K562 (cell line): ENCODE measurements around the gene CUX1. TPM values are rescaled to one million over a fixed set of nuclear protein-coding genes. Genes with fewer than 3 reads are reported as not detected.

ENCODE experiments used
- ATAC-seq: fragments of 200-7000 bp; cut with Tn5 transposase; 3 replicates; pipeline ENCODE4 v1.9.1; 2020; ENCODE audit warnings: moderate library complexity
- BruUV-seq: library from RNA; stranded (reverse); fragments of 400-500 nt; replicated peaks from 2 replicates; lab custom pipeline; 2021; lab: Mats Ljungman, UMichigan
- CTCF ChIA-PET: fragments of 300-600 bp; formaldehyde crosslinking; extraction: SDS; loops from one replicate; lab custom pipeline; 2021; ENCODE audit warnings: low intra/inter-chr PET ratio; lab: Yijun Ruan, JAX
- POLR2A ChIA-PET: fragments of 300-600, 350-650 bp; sonication (Branson Sonifier 250); formaldehyde crosslinking; extraction: SDS; loops from one replicate; lab custom pipeline; 2021; ENCODE audit warnings: antibody characterized with exemption, inconsistent platforms; lab: Yijun Ruan, JAX
- DNase-seq, 4 experiments: peaks; one replicate each; pipeline versions ENCODE4 v3.0.0 to v3.0.0-alpha.2; 2011 to 2018; ENCODE audit warnings: low spot score in 3 of 4, mixed read lengths in 3 of 4; ENCODE audit errors: extremely low read depth in 1 of 4
- FAIRE-seq: peaks from 2 replicates; lab custom pipeline; 2011; peaks lifted over from hg19 to GRCh38; lab: Jason Lieb, UNC
- H2AFZ ChIP-seq: 2 replicates; pipeline ENCODE4 v1.6.0; 2011; ENCODE audit warnings: low read depth, low read length, control low read depth, inconsistent platforms
- H3K27ac ChIP-seq: fragments of 200-600 bp; 3 replicates; pipeline ENCODE4 v1.8.0; 2011; ENCODE audit warnings: low read depth, mild to moderate bottlenecking, control low read depth, inconsistent platforms, low read length, moderate library complexity, mixed read lengths; ENCODE audit errors: extremely low read depth
- H3K27me3 ChIP-seq, 2 experiments: fragments of 300-600 bp in 1 of 2; 2 replicates in 1 of 2; 3 replicates in 1 of 2; pipeline versions ENCODE4 v1.6.0 to v1.8.0; 2011; ENCODE audit warnings: inconsistent platforms in 2 of 2, low read length in 2 of 2, mild to moderate bottlenecking in 1 of 2, mixed read lengths in 1 of 2, moderate library complexity in 1 of 2; ENCODE audit not compliant: control insufficient read depth in 2 of 2, insufficient read depth in 2 of 2
- H3K36me3 ChIP-seq: fragments of 300-600 bp; 3 replicates; pipeline ENCODE4 v1.8.0; 2011; ENCODE audit warnings: mild to moderate bottlenecking, low read length, inconsistent platforms; ENCODE audit not compliant: control insufficient read depth, insufficient read depth
- H3K4me1 ChIP-seq, 2 experiments: fragments of 200-600 bp in 1 of 2; replicated peaks in 1 of 2; 2 replicates in 1 of 2; 3 replicates in 1 of 2; pipeline versions ENCODE4 v1.5.1 to v1.8.0; 2011; ENCODE audit warnings: inconsistent platforms in 2 of 2, low read length in 2 of 2, mild to moderate bottlenecking in 1 of 2, mixed read lengths in 1 of 2, moderate library complexity in 1 of 2; ENCODE audit not compliant: control insufficient read depth in 2 of 2, insufficient read depth in 2 of 2
- H3K4me2 ChIP-seq: 2 replicates; pipeline ENCODE4 v1.6.1; 2011; ENCODE audit warnings: low read length, control low read depth, inconsistent platforms, mixed read lengths; ENCODE audit not compliant: insufficient read depth
- H3K4me3 ChIP-seq: fragments of 200-600 bp; sonication (generic), shearing (Covaris generic); 2 replicates; pipeline ENCODE4 v1.5.1; 2016; ENCODE audit warnings: control low read depth, inconsistent platforms
- H3K79me2 ChIP-seq: fragments of 200-600 bp; 3 replicates; pipeline ENCODE4 v1.8.0; 2011; ENCODE audit warnings: low read length, inconsistent platforms; ENCODE audit not compliant: control insufficient read depth, insufficient read depth
- H3K9ac ChIP-seq, 2 experiments: 2 replicates each; pipeline versions ENCODE4 v1.6.0 to v1.6.1; 2011; ENCODE audit warnings: low read depth in 2 of 2, low read length in 2 of 2, control low read depth in 1 of 2, inconsistent platforms in 1 of 2, mild to moderate bottlenecking in 1 of 2, mixed read lengths in 1 of 2; ENCODE audit not compliant: insufficient read depth in 1 of 2
- H3K9me1 ChIP-seq: one replicate; pipeline ENCODE4 v1.6.0; 2011; ENCODE audit warnings: inconsistent platforms, mild to moderate bottlenecking, low read length, moderate library complexity; ENCODE audit not compliant: control insufficient read depth, insufficient read depth
- H3K9me3 ChIP-seq: replicated peaks from 2 replicates; pipeline ENCODE4 v1.5.1; 2011; ENCODE audit warnings: low read depth, low read length, inconsistent platforms; ENCODE audit not compliant: control insufficient read depth, insufficient read depth
- H4K20me1 ChIP-seq: replicated peaks from 2 replicates; pipeline ENCODE4 v1.6.1; 2011; ENCODE audit warnings: low read length, inconsistent platforms, mixed read lengths; ENCODE audit not compliant: control insufficient read depth, insufficient read depth
- CHAMP1 ChIP-seq: fragments of 450-650 bp; IDR thresholded peaks from 2 replicates; pipeline ENCODE4 v1.6.1; 2016; ENCODE audit warnings: mild to moderate bottlenecking
- FOXP1 ChIP-seq: sonication (generic); formaldehyde crosslinking; IDR thresholded peaks from 2 replicates; pipeline ENCODE4 v1.8.0; 2022; ENCODE audit warnings: mild to moderate bottlenecking, missing genetic modification reagents
- MTA2 ChIP-seq: fragments of 450-650 bp; IDR thresholded peaks from 2 replicates; pipeline ENCODE4 v1.6.1; 2016; ENCODE audit warnings: low read depth
- RBM25 ChIP-seq: fragments of 200-400 bp; formaldehyde crosslinking; IDR thresholded peaks from 2 replicates; pipeline ENCODE4 v1.6.1; 2018; ENCODE audit warnings: low read length, low read depth, moderate library complexity; ENCODE audit not compliant: severe bottlenecking
- SIRT6 ChIP-seq: IDR thresholded peaks from one replicate; pipeline ENCODE4 v1.6.1; 2012; ENCODE audit warnings: low read depth, mild to moderate bottlenecking, control low read depth, inconsistent platforms, low read length, moderate library complexity
- ZNF12 ChIP-seq: sonication (generic); formaldehyde crosslinking; IDR thresholded peaks from 2 replicates; pipeline ENCODE4 v1.4.0; 2020; ENCODE audit warnings: mild to moderate bottlenecking, missing genetic modification reagents
- ZNF146 ChIP-seq: IDR thresholded peaks from one replicate; pipeline ENCODE4 v1.6.1; 2018; ENCODE audit warnings: missing compliant biosample characterization; ENCODE audit not compliant: unreplicated experiment
- ZNF668 ChIP-seq: fragments of 250-450 bp; sonication (Bioruptor Pico); IDR thresholded peaks from 2 replicates; pipeline ENCODE4 v1.8.0; 2022; ENCODE audit warnings: mild to moderate bottlenecking, inconsistent platforms
- WGBS: fragments of 100-300 bp; shearing (Covaris generic); methylation state at CpG from one replicate; pipeline ENCODE4 v1.1.6; 2016; ENCODE audit warnings: low coverage, mixed read lengths; ENCODE audit not compliant: insufficient coverage; ENCODE audit errors: missing lambda C conversion rate; 5-methylcytosine and 5-hydroxymethylcytosine counted together
- in situ Hi-C: fragments of 300-500 bp; cut with MboI; formaldehyde crosslinking; loops from 4 replicates; pipeline ENCODE4 v1.15.0; 2018; ENCODE audit warnings: inconsistent platforms, mixed read lengths
- intact Hi-C: fragments of 100-400 bp; cut with micrococcal nuclease; formaldehyde crosslinking; loops from 2 replicates; pipeline ENCODE4 v1.14.2; 2022
- polyA plus RNA-seq, 8 experiments: library from polyadenylated mRNA; depleted of rRNA in 4 of 8; stranded (reverse) in 5 of 8; unstranded in 3 of 8; fragments of >200 nt; fragmentation: Nextera tagmentation in 2 of 8; fragmentation: Illumina TruSeq in 1 of 8; extraction: Ambion mirVana in 2 of 8; extraction: Trizol in 1 of 8; gene quantifications; 2 replicates each; pipeline versions ENCODE4 v1.2.1 to v1.2.3, GENCODE V29; 2011 to 2014; ENCODE audit warnings: inconsistent platforms in 1 of 8, missing spikeins in 1 of 8
- total RNA-seq, 7 experiments: library from RNA; depleted of rRNA in 6 of 7; stranded (reverse); fragments of >200 nt in 6 of 7; fragmentation: Illumina TruSeq in 2 of 7; extraction: Trizol in 2 of 7; gene quantifications; 2 replicates each; pipeline versions ENCODE4 v1.2.1 to v1.2.3, GENCODE V29; 2011 to 2021; ENCODE audit warnings: low replicate concordance in 1 of 7

CUX1 gene
- total and polyA plus RNA-seq, 9 of the 15 experiments (the other 6 are each of a cell fraction or from before 2014, with no cell fraction given): 3.6 to 55.3 (median 25.2) TPM

- no peak overlapping the region for H3K9ac ChIP-seq
- H4K20me1 ChIP-seq: no peaks in the 10 kb centered on the region
- peaks cover 16% of the 10 kb centered on the region for H3K36me3 ChIP-seq
- FAIRE-seq (no peak), ATAC-seq (no peak), DNase-seq (no peak)
- H3K79me2 ChIP-seq: no peaks in the 10 kb centered on the region
- intact Hi-C loops: no loop called here
- ChIA-PET POLR2A (no interaction called here), CTCF (no interaction called here)
- no peak overlapping the region for H2AFZ ChIP-seq
- no peaks in the 10 kb centered on the region for H3K9me1 ChIP-seq
- H3K27ac ChIP-seq: no peak overlapping the region
- no peak overlapping the region for H3K4me2 ChIP-seq
- peaks cover 7 to 19% of the 10 kb centered on the region in 2 experiments; a peak in 4 of 5 replicates for H3K4me1 ChIP-seq
- in situ Hi-C loops: no loop called here
- H3K9me3 ChIP-seq: no peaks in the 10 kb centered on the region
- BruUV-seq: no TSS peak
- H3K4me3 ChIP-seq: no peak overlapping the region
- WGBS: 81% methylated on average over 9 of the region's 9 CpGs
- no peaks in the 10 kb centered on the region for H3K27me3 ChIP-seq
- no peak for TF ChIP-seq CHAMP1
- no peak for TF ChIP-seq ZNF668 (CRISPR knock-in tag)
- no peak for TF ChIP-seq MTA2
- no peak for TF ChIP-seq FOXP1
- peak; percentile 59 for TF ChIP-seq ZNF146
- TF ChIP-seq SIRT6: no peak
- no peak for TF ChIP-seq ZNF12 (CRISPR knock-in tag)
- peak; percentile 5 for TF ChIP-seq RBM25
Measured at GRCh38 chr7:102148799-102149198, 331.4 kb downstream of the CUX1 start.
